K562 (cell line): ENCODE measurements around the gene TTLL11. TPM values are rescaled to one million over a fixed set of nuclear protein-coding genes. Genes with fewer than 3 reads are reported as not detected.

Experiments
- CBX2 ChIP-seq: fragments of 200-600 bp; sonication (generic); IDR thresholded peaks from one replicate; pipeline ENCODE4 v1.6.1; 2012; ENCODE audit warnings: mild to moderate bottlenecking, low read length, inconsistent platforms; ENCODE audit not compliant: insufficient read depth, poor library complexity, severe bottlenecking
- DDX20 ChIP-seq: fragments of 450-650 bp; IDR thresholded peaks from 2 replicates; pipeline ENCODE4 v1.6.1; 2016; ENCODE audit warnings: missing genetic modification characterization, low read depth, mild to moderate bottlenecking, missing compliant biosample characterization, moderate library complexity
- FOXK2 ChIP-seq, 2 experiments: fragments of 450-650 bp; IDR thresholded peaks in 1 of 2; conservative IDR thresholded peaks in 1 of 2; 2 replicates each; pipeline ENCODE4 v1.6.1; 2016; ENCODE audit warnings: low read depth in 2 of 2, mild to moderate bottlenecking in 1 of 2
- GABPB2 ChIP-seq: fragments of 250-450 bp; sonication (Bioruptor Pico); conservative IDR thresholded peaks from 2 replicates; pipeline ENCODE4 v1.5.1; 2021; ENCODE audit warnings: mild to moderate bottlenecking
- MCM2 ChIP-seq: fragments of 450-650 bp; IDR thresholded peaks from 2 replicates; pipeline ENCODE4 v1.6.1; 2017; ENCODE audit warnings: low read depth, mild to moderate bottlenecking
- MLX ChIP-seq, 2 experiments: fragments of 450-650 bp in 1 of 2; sonication (generic) in 1 of 2; formaldehyde crosslinking; conservative IDR thresholded peaks; 2 replicates each; pipeline versions ENCODE4 v1.4.0 to v1.8.1; 2020 to 2022; ENCODE audit warnings: mild to moderate bottlenecking in 1 of 2, missing genetic modification reagents in 1 of 2
- NR2C1 ChIP-seq, 2 experiments: fragments of 450-650 bp; IDR thresholded peaks; 2 replicates each; pipeline ENCODE4 v1.6.1; 2017; ENCODE audit warnings: mild to moderate bottlenecking in 2 of 2, antibody characterized with exemption in 1 of 2, inconsistent platforms in 1 of 2, missing compliant biosample characterization in 1 of 2, missing genetic modification characterization in 1 of 2
- RBBP5 ChIP-seq: fragments of 200-600 bp; sonication (generic); IDR thresholded peaks from 2 replicates; pipeline ENCODE4 v1.6.1; 2012; ENCODE audit warnings: borderline replicate concordance, mild to moderate bottlenecking, low read length, control low read depth, inconsistent platforms; ENCODE audit not compliant: insufficient read depth, poor library complexity, severe bottlenecking
- RBM22 ChIP-seq: fragments of 200-400 bp; formaldehyde crosslinking; IDR thresholded peaks from 2 replicates; pipeline ENCODE4 v1.6.1; 2018; ENCODE audit warnings: low read length, low read depth; ENCODE audit not compliant: poor library complexity, severe bottlenecking
- SMC3 ChIP-seq: conservative IDR thresholded peaks from 2 replicates; pipeline ENCODE4 v1.6.1; 2011; ENCODE audit warnings: low read depth, low read length, improper control_type of control experiment; ENCODE audit not compliant: insufficient read depth
- TCF7L2 ChIP-seq: fragments of 150-350 bp; IDR thresholded peaks from 2 replicates; pipeline ENCODE4 v1.6.1; 2016; ENCODE audit warnings: low read depth, mild to moderate bottlenecking, low read length, moderate library complexity
- ZNF12 ChIP-seq: sonication (generic); formaldehyde crosslinking; IDR thresholded peaks from 2 replicates; pipeline ENCODE4 v1.4.0; 2020; ENCODE audit warnings: mild to moderate bottlenecking, missing genetic modification reagents
- ZNF239 ChIP-seq: fragments of 250-450 bp; sonication (Bioruptor Pico); IDR thresholded peaks from 2 replicates; pipeline ENCODE4 v1.4.0; 2020; ENCODE audit warnings: mild to moderate bottlenecking
- ZNF407 ChIP-seq: fragments of 450-650 bp; IDR thresholded peaks from 2 replicates; pipeline ENCODE4 v1.6.1; 2016; ENCODE audit warnings: low read depth
- ZNF436 ChIP-seq: fragments of 250-450, 450-650 bp; sonication (Bioruptor Pico); formaldehyde crosslinking; IDR thresholded peaks from 2 replicates; pipeline ENCODE4 v1.7.0; 2020; ENCODE audit warnings: mild to moderate bottlenecking
- ZNF445 ChIP-seq: fragments of 250-450 bp; sonication (Bioruptor Pico); IDR thresholded peaks from 2 replicates; pipeline ENCODE4 v1.4.0; 2020; ENCODE audit warnings: low read depth, mild to moderate bottlenecking, moderate library complexity
- ZNF696 ChIP-seq: fragments of 250-450 bp; sonication (Bioruptor Pico); conservative IDR thresholded peaks from 2 replicates; pipeline ENCODE4 v1.4.0; 2020; ENCODE audit warnings: mild to moderate bottlenecking, moderate library complexity
- ZNF699 ChIP-seq: fragments of 250-450 bp; sonication (Bioruptor Pico); IDR thresholded peaks from 2 replicates; pipeline ENCODE4 v1.8.0; 2021; ENCODE audit warnings: mild to moderate bottlenecking, moderate library complexity; ENCODE audit not compliant: insufficient replicate concordance
- polyA plus RNA-seq, 8 experiments: library from polyadenylated mRNA; depleted of rRNA in 4 of 8; stranded (reverse) in 5 of 8; unstranded in 3 of 8; fragments of >200 nt; fragmentation: Nextera tagmentation in 2 of 8; fragmentation: Illumina TruSeq in 1 of 8; extraction: Ambion mirVana in 2 of 8; extraction: Trizol in 1 of 8; gene quantifications; 2 replicates each; pipeline versions ENCODE4 v1.2.1 to v1.2.3, GENCODE V29; 2011 to 2014; ENCODE audit warnings: inconsistent platforms in 1 of 8, missing spikeins in 1 of 8
- total RNA-seq, 7 experiments: library from RNA; depleted of rRNA in 6 of 7; stranded (reverse); fragments of >200 nt in 6 of 7; fragmentation: Illumina TruSeq in 2 of 7; extraction: Trizol in 2 of 7; gene quantifications; 2 replicates each; pipeline versions ENCODE4 v1.2.1 to v1.2.3, GENCODE V29; 2011 to 2021; ENCODE audit warnings: low replicate concordance in 1 of 7

TTLL11 gene
- total and polyA plus RNA-seq, 9 of the 15 experiments (the other 6 are each of a cell fraction or from before 2014, with no cell fraction given), result 0.83 to 4.4 (median 2.7) TPM

GRCh38 chr9:122051351-122052321 is 41.5 kb downstream of the TTLL11 start (continued):
- peak; percentile 62 to 81 for TF ChIP-seq FOXK2 (conservative IDR thresholded peaks at IDR 0.05 in 1 of 2, IDR thresholded peaks at IDR 0.05 in 1 of 2; ENCODE audit: low read depth in 2 of 2)
- TF ChIP-seq MLX (CRISPR knock-in tag; conservative IDR thresholded peaks at IDR 0.05), result no peak
- TF ChIP-seq ZNF239 (CRISPR knock-in tag), result no peak
- TF ChIP-seq GABPB2 (CRISPR knock-in tag), result no peak
- no peak for TF ChIP-seq ZNF696 (CRISPR knock-in tag)
- TF ChIP-seq RBBP5, result no peak
- TF ChIP-seq DDX20 (tag), result no peak
- no peak for TF ChIP-seq CBX2
- TF ChIP-seq MCM2, result no peak
- no peak for TF ChIP-seq NR2C1 (IDR thresholded peaks at IDR 0.05)
- TF ChIP-seq NR2C1 (tag; IDR thresholded peaks at IDR 0.05), result no peak
- no peak for TF ChIP-seq ZNF436 (CRISPR knock-in tag)
- no peak for TF ChIP-seq RBM22
- no peak for TF ChIP-seq ZNF699 (CRISPR knock-in tag)
- no peak for TF ChIP-seq TCF7L2
- no peak for TF ChIP-seq ZNF445 (CRISPR knock-in tag)
- no peak for TF ChIP-seq ZNF407
- no peak for TF ChIP-seq ZNF12 (CRISPR knock-in tag)
- no peak for TF ChIP-seq SMC3
